ENCODE measurements around the gene OPALIN.

GRCh38 chr10:96352582-96352981 lies 6.2 kb downstream of the OPALIN start:
- TF ChIP-seq CTCF (IDR thresholded peaks at IDR 0.05) (no peak), POLR2A (IDR thresholded peaks at IDR 0.05) (no peak), POLR2AphosphoS5 (IDR thresholded peaks at IDR 0.05) (no peak)

Measured in prostate gland (tissue), 2 donors.